NCI-H226 (cell line): ENCODE results near the gene COCH.

Experiments
- DNase-seq: peaks from one replicate; pipeline ENCODE4 v3.0.0-alpha.2; 2015

The COCH gene

DNA sequence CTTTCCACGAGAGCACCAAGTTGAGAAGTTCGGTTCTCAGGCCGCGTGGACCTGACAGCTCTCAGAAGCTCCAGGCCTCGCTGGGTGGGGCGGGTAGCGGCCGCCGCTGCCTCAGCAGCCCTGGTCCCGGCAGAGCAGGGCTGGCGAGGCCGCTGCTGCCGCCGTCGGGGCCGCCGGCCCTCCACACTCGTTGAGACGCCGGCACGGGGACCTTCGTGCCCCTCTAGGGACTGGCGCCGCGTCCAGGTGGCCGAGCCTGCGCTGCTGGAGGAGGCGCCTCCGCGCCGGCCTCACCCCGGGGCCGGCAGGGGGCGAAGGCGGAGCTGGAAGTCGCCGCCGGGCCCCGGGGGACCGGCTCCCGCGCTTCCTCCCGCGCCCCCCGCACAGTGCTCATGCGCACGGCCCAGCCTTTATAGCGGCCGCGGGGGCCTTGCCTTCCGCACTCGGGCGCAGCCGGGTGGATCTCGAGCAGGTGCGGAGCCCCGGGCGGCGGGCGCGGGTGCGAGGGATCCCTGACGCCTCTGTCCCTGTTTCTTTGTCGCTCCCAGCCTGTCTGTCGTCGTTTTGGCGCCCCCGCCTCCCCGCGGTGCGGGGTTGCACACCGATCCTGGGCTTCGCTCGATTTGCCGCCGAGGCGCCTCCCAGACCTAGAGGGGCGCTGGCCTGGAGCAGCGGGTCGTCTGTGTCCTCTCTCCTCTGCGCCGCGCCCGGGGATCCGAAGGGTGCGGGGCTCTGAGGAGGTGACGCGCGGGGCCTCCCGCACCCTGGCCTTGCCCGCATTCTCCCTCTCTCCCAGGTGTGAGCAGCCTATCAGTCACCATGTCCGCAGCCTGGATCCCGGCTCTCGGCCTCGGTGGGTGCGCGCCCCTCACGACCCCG is at the start of gene COCH:
COCH (plus strand) TSS at position 440 of the 879 bp plus-strand sequence; CDS start at position 820, 380 bp downstream.
- DNase-seq, result no peak

DNA sequence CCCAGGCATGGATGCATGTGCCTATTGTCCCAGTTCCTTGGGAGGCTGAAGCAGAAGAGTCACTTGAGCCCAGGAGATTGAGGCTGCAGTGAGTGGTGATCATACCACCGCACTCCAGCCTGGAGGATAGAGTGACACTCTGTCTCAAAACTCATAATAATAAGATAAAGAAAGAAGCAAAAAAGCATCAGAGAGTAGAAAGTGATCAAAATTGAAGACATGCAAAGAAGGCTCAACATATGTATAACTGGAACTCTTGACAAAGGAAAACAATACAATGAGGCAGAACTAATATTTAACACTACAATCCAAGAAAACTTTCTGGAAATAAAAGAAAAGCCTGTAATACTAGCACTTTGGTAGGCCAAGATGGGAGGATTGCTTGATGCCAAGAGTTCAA is 48.3 kb upstream of the COCH start:
- no peak for DNase-seq

DNA sequence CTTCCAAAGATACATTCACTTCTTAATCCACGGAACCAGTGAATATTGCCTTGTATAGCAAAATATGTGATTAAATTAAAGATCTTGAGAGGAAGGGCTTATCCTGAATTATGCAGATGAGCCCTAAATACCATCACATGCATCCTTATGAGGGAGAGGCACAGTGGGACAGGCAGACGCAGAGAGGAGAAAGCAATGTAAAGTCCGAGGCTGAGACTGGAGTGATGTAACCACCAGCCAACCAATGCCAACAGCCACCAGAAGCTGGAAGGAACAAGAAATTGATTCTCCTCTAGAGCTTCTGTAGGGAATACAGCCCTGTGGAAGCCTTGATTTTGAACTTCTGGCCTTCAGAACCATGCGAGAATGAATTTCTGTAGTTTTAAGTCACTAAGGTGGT is 44.5 kb upstream of the COCH start:
- DNase-seq, result no peak

DNA sequence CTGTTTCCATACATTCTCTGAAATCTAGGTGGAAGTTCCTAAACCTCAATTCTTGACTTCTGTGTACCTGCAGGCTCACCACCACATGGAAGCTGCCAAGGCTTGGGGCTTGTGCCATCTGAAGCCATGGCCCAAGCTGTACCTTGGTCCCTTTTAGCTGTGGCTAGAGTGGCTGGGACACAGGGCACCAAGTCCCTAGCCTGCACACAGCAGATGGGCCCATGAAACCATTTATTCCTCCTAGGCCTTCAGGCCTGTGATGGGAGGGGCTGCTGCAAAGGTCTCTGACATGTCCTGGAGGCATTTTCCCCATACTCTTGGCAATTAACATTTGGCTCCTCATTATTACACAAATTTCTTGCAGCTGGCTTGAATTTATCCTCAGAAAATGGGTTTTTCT is 40.0 kb upstream of the COCH start:
- DNase-seq, result no peak

DNA sequence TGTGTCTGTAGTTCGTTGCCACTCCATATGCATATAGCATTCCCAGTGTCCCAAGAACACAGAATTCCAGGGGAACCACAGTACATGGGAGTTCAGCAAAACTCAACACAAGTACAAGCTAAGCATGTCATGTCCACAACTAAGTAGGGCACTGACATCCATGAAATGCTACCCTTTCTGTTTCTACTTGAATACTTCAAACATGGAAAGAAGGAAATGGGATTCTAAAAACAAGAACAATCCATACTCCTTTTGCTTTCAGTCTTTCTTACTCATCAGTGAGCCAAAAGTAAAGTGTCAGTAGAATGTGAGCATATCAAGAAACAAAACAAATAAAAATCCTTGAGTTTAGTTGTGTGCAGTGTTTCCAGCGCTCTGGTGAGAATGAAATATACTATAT is 36.0 kb upstream of the COCH start:
- DNase-seq, result no peak

DNA sequence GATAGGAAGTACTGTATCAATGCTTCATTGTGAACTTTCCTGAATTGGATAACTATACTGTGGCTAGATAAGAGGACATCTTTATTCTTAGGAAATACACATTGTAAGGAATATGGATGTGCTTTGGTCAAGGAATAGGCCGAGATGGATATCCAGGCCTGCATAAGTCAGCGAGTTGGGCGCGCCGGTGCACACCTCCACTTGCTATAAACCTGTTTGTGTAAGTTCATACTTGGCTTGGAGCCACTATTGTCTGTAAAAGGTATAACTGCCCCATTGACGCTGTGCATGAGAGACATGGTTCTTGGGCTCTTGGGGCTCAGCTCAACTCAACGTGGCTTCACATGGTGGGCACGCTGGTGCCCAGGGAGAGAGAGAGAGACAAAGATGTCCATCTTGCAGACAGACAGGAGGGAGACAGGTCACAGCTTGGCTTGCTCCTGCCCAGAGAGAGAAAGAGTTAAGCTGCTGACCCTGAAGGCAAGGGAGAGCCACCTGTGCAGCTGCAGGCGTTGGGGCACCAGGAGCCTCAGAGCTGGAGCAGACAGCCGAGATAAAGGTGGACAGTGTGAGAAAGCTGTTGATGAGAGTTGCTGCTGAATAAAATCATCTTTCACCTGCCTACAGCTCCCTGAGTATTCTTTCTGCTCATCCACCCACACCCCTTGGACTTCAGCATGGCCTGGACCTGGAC is 34.1 kb upstream of the COCH start:
- no peak for DNase-seq

DNA sequence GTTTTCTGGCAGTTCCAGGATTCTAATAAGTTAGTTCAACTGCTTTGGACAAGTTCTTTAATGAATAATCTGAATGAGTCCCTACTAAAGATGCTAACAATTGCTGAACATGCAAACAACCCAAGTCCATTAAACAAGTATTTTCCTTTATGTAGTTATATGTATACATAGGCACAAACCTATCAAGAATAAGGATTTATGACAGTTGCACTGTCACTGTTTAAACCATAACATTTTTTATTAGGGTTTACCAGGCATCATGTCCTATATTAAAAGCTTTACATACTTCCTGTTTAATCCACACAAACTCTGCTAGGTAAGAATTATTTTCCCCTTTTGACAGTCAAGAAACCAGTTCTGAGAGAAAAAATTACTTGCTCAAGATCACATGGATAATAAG is 31.9 kb upstream of the COCH start:
- no peak for DNase-seq

DNA sequence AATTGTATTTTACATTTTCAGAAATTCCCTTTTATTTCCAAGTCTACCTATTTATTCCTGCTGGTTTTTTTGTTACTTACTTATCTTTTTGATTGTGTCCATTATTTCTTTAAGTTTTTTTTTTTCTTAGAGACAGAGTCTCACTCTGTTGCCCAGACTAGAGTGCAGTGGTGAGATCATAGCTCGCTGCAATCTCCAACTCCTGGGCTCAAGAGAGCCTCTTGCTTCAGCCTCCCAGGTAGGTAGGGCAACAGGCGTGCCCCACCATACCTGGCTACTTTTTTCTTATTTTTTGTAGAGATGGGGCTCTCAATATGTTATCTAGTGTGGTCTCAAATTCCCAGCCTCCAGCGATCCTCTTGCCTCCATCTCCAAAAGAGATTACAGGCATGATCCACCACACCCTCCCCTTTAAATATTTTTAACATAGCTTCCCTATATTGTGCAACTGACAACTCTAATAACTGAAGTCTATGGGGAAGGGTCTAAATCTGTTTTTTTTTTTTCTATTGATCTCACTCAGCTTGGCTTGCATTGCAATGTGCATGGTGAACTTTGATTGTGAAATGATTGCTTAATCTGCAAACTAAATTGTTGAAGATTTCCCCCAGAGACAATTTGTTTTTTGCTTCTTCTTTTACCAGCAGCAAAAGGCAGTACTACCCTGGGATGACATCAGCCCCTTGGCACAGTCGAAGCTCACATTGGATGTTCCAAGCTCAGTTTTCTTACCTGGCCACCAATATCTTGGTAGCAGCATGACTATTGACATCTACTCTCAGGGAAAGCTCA is 25.7 kb upstream of the COCH start:
- DNase-seq, result no peak

DNA sequence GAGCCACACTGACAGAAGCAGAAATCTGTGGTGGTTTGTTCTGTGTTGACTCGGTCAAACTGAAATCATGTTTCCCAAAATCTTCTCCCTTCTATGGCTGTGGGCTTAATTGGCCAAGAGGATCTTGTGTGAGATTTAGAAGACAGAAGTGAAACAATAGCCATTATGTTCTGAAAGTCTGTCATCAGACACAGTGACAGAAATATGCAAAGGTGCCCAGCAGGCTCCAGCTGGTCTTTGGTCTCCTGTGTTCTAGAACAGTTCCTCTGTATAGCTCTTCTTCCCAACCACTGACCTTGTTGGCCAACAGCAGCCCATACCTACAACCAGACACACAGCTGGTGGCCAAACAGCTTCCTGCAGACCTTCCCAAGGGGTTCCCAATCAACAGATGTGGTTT is 25.0 kb upstream of the COCH start:
- DNase-seq, result no peak

DNA sequence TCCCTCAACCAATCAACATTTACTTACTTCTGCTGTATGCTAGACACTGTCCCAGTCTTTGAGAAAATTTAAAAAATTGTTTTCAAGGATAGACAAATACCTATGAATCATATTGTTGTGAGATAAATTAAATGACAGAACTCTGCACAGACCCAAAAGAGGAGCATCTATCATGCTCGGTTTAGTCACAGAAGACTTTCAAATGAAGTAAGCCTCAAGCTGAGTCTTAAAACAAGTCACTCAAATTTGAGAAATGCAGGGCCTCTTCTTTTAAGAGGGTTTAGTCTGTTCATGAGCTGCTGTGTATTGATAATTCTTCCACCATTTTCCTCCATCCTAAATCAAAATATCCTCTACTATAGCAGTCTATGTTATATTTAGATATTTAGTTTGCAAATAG is 24.4 kb upstream of the COCH start:
- no peak for DNase-seq

DNA sequence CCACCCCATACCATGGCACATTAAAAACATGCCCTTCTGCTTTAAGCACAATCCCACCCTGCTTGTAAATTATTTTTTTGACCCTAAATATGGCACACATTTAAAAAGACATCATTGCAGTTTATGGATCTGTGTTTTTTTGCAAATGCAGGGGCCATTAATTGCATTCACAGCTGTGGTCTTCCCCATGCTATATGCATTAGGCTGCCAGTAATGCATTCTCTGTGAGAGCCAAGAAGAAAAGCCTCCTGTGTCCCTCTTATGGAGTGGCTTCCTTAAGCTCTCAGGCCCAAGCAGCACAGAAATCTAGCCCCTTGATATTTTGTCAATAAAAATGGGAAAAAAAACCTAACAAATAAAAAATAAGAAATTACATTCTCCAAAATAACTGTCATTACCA is 20.4 kb upstream of the COCH start:
- DNase-seq, result no peak

DNA sequence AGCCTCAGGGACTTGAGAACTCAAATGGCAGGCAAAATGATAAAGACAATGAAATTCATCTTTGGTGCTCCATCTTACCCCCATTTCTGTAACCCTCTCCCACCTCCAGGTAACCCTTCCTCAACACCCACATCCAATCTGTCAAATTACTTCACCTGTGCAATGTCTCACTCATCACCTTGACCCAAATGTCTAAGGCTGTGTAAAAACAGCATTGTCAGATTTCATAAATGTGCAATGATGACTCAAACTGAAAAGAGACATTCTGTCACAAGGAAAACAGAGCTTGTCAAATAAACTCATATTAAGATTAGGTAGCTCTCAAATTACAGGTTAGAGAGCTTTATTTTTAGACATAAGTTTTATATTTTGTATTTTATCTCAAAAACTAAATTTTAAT is 19.9 kb upstream of the COCH start:
- DNase-seq, result no peak

DNA sequence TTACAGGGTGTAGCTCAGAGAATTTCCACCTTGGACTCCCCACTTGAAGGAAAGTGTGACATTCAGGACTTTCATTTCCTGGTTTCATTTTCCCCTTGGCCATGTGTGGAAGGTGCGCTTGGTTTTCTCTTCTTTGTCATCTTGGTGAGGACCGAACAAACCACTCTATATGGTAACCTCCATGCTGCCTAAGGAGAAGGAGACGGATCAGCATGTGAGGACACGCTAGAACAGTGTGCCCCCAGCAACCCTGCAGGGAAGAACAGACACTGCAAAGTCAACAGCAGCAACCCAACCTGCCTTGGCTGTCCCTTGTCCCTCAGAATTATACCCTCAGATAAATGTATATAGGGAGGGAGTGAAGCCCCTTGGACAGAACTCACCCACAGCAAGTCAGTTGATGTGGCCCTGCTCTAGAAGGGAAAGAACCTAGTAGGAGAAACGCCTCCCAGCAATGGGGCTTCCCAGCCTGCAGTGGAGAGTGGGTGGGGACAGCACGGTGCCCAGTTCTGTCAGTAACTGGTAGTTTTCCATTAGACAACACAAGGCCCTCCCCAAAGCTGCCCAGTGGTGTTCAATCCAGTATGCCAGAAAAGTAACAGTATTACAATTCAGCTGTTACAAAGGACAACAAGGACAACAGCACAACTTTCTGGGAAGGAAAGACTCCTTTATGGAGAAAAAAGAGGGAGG is 18.9 kb upstream of the COCH start:
- DNase-seq, result no peak

DNA sequence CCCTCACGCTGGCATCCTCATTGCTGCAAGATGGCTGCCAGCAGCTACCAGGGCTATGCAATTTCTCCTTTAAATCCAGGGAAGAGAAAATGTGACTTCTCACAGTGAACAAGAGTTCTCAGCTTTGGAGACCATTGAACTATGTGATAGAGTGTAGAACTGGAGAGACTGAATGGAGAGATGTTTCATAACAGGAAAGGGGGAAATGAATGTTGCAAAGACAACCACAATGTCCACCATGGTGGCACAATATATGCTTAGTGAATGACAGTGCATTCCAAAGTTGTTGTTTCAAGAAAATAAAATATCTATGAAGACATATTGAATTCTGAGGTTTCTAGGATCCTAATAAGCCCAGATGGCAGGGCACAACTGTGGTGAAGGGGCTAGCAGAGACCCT is 13.2 kb upstream of the COCH start:
- no peak for DNase-seq

DNA sequence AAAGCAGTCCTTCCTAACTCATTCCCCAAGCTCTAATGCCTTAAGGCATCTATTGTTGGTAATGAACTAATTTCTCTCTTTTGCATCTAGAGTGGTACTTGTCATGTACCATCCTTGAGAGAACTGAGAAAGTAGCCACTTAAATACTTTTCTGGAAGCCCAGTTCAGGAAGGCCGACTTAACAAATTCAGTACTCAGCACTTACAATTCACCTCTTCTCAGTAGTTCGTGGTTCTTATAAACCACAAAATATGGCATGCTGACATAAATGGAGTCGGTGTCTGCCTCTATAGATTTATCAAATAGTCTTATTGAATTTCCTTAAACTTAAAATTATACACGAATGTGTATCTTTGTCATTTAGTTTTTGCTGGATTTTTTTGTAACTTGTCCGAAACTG is 9.4 kb upstream of the COCH start:
- DNase-seq, result no peak

DNA sequence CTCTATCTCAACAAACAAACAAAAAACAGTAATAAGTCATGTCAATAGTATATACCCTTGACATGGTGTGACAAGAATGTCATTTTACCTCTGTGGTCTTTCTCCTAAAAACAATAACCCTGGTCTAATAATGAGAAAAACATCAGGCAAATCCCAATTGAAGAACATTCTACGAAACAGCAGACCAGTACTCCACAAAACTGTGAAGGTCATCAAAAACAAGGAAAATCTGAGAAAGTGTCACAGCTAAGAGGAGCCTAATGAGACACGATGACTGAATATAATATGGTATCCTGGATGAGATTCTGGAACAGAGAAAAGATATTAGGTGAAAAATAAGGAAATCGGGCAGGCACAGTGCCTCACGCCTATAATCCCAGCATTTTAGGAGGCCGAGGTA is 5.6 kb upstream of the COCH start:
- no peak for DNase-seq

DNA sequence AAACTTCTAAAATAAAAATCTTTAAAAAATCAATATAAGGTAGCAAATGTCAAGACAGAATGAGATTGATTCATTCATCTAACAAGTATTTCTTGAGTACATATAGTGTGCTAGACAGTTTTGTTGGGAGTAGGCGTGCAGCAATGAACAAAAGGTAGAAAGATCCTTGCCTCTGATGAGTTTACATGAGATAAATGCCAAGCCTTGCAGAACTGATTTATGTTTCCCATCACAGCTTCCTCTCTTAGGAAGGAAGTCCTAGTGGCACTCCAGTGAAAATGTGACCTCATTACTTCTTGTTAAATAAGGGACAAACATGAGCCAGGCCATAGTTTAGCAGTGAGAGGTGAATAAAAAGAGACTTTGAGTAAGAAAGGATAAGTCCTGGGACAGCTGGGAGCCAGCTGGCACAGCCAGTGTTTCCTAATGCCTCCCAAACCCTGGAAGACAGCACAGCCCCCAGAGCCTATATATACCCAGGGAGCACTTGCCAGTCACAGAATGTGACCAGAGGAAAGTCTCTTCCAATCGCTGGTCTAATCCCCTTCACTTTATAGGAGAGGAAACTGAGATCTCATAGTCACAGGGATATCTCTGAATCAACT is 4.7 kb upstream of the COCH start:
- DNase-seq, result no peak

DNA sequence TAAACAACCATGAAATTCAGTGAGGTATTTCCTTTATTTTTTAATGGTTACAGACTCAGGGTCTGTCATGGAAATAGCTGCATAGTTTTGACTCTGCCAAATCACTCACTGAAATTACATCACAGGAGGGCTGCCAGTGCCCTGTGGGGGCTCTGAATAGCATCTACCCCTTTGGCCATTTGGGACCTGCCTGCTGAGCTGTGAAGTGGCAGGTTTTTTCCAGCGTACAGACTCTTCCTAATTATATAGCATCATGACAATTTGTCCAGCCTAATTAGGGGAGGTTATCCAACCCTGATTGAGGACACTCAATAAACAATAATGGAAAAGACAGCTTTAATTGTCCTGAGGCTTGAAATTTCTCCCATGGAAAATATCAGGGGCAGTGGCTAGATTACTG is 1.8 kb upstream of the COCH start:
- DNase-seq, result no peak

DNA sequence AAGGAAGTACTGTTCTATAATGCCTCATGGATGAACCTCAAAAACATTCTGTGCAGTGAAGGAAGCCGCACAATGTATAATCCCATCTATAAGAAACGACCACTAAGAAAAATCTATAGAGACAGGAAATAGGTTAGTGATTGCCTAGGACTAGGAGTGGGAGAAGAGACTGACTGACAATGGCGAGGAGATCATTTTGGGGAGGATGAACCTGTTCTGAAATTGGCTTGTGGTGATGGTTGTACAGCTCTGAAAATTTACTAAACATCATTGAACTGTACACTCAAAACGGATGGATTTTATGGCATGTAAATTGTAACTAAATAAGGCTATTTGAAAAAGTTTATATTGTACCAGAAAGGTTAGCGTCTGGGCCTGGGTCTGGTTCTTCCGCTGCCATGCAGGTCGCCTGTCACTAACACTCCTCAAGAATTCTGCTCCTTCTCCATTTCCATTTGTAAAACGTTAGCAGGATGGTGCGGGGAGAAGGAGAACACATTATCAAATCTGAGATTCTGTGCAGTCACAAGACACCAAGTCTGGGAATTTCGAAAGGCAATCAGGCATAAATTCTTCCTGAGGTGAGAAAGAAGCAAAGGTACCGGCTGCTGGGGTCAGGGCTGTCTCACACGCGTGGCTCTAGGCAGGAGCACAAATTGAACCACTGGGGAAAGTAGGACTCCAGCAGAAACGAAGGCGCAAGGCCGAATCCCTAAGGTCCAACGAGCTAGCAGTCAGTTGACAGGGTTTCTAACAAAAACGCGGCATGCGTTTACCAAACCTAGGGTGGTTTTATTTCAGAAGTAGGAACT is 845 bp upstream of the COCH start:
- DNase-seq, result no peak

DNA sequence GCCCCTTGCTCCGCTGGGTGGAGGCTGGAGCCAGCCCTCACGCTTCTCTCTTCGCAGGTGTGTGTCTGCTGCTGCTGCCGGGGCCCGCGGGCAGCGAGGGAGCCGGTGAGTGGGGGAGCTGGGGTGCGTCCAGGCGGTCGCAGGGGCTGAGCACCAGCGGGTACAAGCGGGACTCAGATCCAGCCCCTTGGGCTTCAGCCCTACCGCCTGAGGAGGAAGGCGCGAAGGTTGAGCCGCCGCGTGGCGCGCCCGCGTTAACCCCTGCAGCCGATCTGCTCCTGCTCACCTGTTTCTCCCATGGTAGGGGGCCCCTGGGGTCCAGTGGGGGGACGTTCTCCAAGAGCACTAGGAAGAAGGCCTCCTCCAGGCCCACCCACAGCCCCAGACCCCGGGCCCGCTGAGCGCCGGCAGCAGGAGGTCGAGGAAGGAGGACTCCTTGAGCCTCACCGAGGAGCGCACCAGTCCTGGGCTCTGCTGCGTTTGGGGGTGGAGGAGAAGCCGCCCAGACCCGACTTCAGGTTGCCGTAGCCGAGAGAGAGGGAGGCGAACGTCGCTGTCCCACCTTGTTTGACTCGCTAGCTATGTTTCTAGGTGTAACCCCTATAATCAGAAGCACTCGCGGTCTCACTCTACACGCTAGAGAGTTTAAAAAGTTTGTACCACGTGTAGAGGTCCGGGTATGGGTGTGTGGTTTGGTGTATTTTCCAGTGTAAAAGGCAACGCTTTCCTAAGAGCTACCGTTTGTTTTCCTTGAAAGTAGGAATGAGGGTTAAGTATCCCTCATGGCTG is 834 bp downstream of the COCH start:
- no peak for DNase-seq

DNA sequence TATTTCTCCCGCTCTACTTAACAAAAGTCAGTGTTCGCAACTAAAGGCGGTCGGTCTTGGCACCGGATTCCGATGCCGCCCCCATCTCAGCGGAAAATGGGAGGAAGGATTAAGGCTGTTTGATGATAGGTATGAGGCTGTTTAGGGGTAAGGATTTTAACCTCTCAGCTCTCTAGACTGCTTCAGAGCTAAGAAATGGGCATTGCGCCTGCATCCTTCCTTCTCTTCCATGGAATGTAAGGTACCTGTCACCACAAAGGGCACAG is 1.4 kb downstream of the COCH start:
- DNase-seq, result no peak
